Measurements from ENCODE around the gene ERC2.

DNA sequence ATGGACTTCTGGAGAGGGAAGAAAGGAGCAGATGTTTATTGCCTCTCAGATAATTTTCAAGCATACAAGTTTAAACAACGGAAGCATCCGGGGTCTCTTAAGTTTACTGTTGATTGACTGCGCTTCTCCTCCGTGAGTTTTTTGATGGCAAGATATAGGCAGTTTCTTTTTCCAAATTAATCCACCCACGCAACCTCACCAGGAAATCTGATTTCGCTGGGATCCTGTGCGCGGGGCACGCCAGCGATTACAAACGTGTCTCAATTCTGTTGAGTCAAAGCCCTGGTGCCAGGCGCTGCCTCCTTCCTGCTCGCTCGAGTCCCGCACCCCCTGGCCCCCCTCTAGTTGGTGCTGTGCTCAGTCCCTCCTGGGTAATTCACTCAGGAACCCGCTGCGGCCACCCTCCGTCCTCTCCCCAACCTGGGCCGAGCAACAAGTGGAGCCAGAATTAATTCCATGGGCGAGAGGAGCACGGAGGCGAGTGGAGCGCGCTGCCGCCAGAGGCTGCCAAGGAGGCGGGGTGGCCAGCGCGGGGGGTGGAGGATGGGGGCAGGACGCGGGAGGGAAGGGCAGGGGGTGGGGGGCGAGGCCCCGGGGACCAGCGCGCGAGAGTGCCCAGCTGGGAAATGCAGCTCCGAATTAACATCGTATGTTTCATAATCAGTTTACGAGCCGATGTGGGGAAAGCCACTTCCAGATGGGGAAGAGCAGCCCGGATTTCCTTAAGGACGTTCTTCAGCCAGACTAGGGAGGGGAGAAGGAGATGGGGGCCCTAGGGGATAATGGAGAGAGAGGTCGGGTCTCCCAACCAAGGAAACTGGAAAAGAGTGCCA lies 987.1 kb downstream of the ERC2 start:
- TF ChIP-seq, protein P1, sequence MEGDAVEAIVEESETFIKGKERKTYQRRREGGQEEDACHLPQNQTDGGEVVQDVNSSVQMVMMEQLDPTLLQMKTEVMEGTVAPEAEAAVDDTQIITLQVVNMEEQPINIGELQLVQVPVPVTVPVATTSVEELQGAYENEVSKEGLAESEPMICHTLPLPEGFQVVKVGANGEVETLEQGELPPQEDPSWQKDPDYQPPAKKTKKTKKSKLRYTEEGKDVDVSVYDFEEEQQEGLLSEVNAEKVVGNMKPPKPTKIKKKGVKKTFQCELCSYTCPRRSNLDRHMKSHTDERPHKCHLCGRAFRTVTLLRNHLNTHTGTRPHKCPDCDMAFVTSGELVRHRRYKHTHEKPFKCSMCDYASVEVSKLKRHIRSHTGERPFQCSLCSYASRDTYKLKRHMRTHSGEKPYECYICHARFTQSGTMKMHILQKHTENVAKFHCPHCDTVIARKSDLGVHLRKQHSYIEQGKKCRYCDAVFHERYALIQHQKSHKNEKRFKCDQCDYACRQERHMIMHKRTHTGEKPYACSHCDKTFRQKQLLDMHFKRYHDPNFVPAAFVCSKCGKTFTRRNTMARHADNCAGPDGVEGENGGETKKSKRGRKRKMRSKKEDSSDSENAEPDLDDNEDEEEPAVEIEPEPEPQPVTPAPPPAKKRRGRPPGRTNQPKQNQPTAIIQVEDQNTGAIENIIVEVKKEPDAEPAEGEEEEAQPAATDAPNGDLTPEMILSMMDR (IDR thresholded peaks at IDR 0.05; ENCODE audit: insufficient read depth, low read depth, low read length), result no peak
- no peak for TF ChIP-seq EZH2 (IDR thresholded peaks at IDR 0.05; ENCODE audit: insufficient read depth, low read length)

Data from astrocyte (in vitro differentiated cells and primary cell).